Endothelial cell of umbilical vein (primary cell): ENCODE data around the gene ZNF615. TPM values are rescaled to one million over a fixed set of nuclear protein-coding genes. Genes with fewer than 3 reads are reported as not detected.
A peak's percentile ranks its signal among the peaks of the same experiment; 100 is the strongest.
"Not testable (repeated sequence)": the region's sequence is repeated elsewhere in the genome, so short reads cannot be mapped to it uniquely, and the experiment has no call there.

Source experiments
- BruUV-seq: library from RNA; stranded (reverse); fragments of 400-500 nt; replicated peaks from 2 replicates; lab custom pipeline; 2021; lab: Mats Ljungman, UMichigan
- CTCF ChIA-PET: fragments of 300-600, 350-600 bp; sonication (Branson Sonifier 250); formaldehyde crosslinking; loops from one replicate; lab custom pipeline; 2021; ENCODE audit warnings: antibody characterized with exemption, inconsistent platforms; lab: Charles Lee
- POLR2A ChIA-PET: fragments of 300-600, 350-600 bp; sonication (Branson Sonifier 250); formaldehyde crosslinking; loops from one replicate; lab custom pipeline; 2021; ENCODE audit warnings: antibody characterized with exemption, inconsistent platforms; lab: Charles Lee
- DNase-seq: peaks from one replicate; pipeline ENCODE4 v3.0.0-alpha.2; 2011; ENCODE audit warnings: low read depth, low spot score
- FAIRE-seq: peaks from 2 replicates; lab custom pipeline; 2011; peaks lifted over from hg19 to GRCh38; lab: Jason Lieb, UNC
- H2AFZ ChIP-seq: 2 replicates; pipeline ENCODE4 v1.6.0; 2012; ENCODE audit warnings: low read depth, low read length, control low read depth, inconsistent platforms
- H3K27ac ChIP-seq: 2 replicates; pipeline ENCODE4 v1.5.1; 2011; ENCODE audit warnings: low read depth, mild to moderate bottlenecking, control low read depth, low read length, moderate library complexity; ENCODE audit not compliant: insufficient read depth
- H3K27me3 ChIP-seq, 2 experiments: 2 replicates each; pipeline versions ENCODE4 v1.6.0 to v1.6.1; 2011; ENCODE audit warnings: low read length in 2 of 2, mixed read lengths in 1 of 2; ENCODE audit not compliant: control insufficient read depth in 2 of 2, insufficient read depth in 2 of 2
- H3K36me3 ChIP-seq, 2 experiments: 2 replicates in 1 of 2; 3 replicates in 1 of 2; pipeline ENCODE4 v1.5.1; 2011; ENCODE audit warnings: low read length in 2 of 2, mild to moderate bottlenecking in 1 of 2, moderate library complexity in 1 of 2; ENCODE audit not compliant: control insufficient read depth in 2 of 2, insufficient read depth in 2 of 2; ENCODE audit errors: extremely low read depth in 1 of 2
- H3K4me1 ChIP-seq: 3 replicates; pipeline ENCODE4 v1.5.1; 2011; ENCODE audit warnings: mild to moderate bottlenecking, low read length; ENCODE audit not compliant: control insufficient read depth, insufficient read depth; ENCODE audit errors: extremely low read depth
- H3K4me2 ChIP-seq: 2 replicates; pipeline ENCODE4 v1.6.1; 2011; ENCODE audit warnings: low read length, control low read depth, mixed read lengths; ENCODE audit not compliant: insufficient read depth
- H3K4me3 ChIP-seq, 3 experiments: fragments of 200-600 bp in 1 of 3; sonication (generic), shearing (Covaris generic) in 1 of 3; replicated peaks in 1 of 3; 2 replicates each; pipeline ENCODE4 v1.5.1; 2011 to 2016; ENCODE audit warnings: control low read depth in 3 of 3, low read length in 3 of 3, mild to moderate bottlenecking in 2 of 3, inconsistent platforms in 1 of 3, low read depth in 1 of 3, moderate library complexity in 1 of 3; ENCODE audit not compliant: insufficient read depth in 1 of 3
- H3K79me2 ChIP-seq: 2 replicates; pipeline ENCODE4 v1.6.0; 2012; ENCODE audit warnings: low read length, inconsistent platforms; ENCODE audit not compliant: control insufficient read depth, insufficient read depth
- H3K9ac ChIP-seq: replicated peaks from 2 replicates; pipeline ENCODE3; 2011; ENCODE audit warnings: low read length, control low read depth; ENCODE audit not compliant: insufficient read depth; ENCODE audit errors: extremely low read depth
- H3K9me1 ChIP-seq: replicated peaks from 3 replicates; pipeline ENCODE4 v1.6.0; 2011; ENCODE audit warnings: mild to moderate bottlenecking, low read length; ENCODE audit not compliant: control insufficient read depth, insufficient read depth; ENCODE audit errors: extremely low read depth
- H3K9me3 ChIP-seq: replicated peaks from 2 replicates; pipeline ENCODE4 v1.5.1; 2012; ENCODE audit warnings: low read length, inconsistent platforms; ENCODE audit not compliant: control insufficient read depth, insufficient read depth
- H4K20me1 ChIP-seq: replicated peaks from 2 replicates; pipeline ENCODE3; 2011; ENCODE audit warnings: mild to moderate bottlenecking, low read length; ENCODE audit not compliant: control insufficient read depth, insufficient read depth; ENCODE audit errors: extremely low read depth
- EZH2 ChIP-seq: IDR thresholded peaks from 2 replicates; pipeline ENCODE4 v1.6.1; 2012; ENCODE audit warnings: borderline replicate concordance, low read depth, mild to moderate bottlenecking, moderate library complexity, low read length, inconsistent platforms; ENCODE audit not compliant: severe bottlenecking
- FOS ChIP-seq: IDR thresholded peaks from 2 replicates; pipeline ENCODE4 v1.6.1; 2011; ENCODE audit warnings: mild to moderate bottlenecking, low read length, moderate library complexity, borderline replicate concordance; ENCODE audit not compliant: insufficient read depth
- GATA2 ChIP-seq: IDR thresholded peaks from 2 replicates; pipeline ENCODE4 v1.7.0; 2011; ENCODE audit warnings: low read depth, mild to moderate bottlenecking, moderate library complexity, mixed read lengths, low read length; ENCODE audit not compliant: insufficient read length, insufficient read depth
- MYC ChIP-seq: IDR thresholded peaks from one replicate; pipeline ENCODE4 v1.6.1; 2011; ENCODE audit warnings: mild to moderate bottlenecking, low read depth, low read length
- POLR2A ChIP-seq: IDR thresholded peaks from 2 replicates; pipeline ENCODE4 v1.6.1; 2012; ENCODE audit warnings: low read depth, mild to moderate bottlenecking, control low read depth, low read length
- POLR2AphosphoS5 ChIP-seq: IDR thresholded peaks from 2 replicates; pipeline ENCODE4 v1.6.1; 2012; ENCODE audit warnings: low read depth, mild to moderate bottlenecking, control low read depth, low read length, moderate library complexity; ENCODE audit not compliant: insufficient read depth
- dilution Hi-C: fragments of 300-500 bp; cut with MboI; formaldehyde crosslinking; loops from one replicate; pipeline ENCODE4 v1.15.0; 2019; ENCODE audit warnings: low sequenced_read_pairs; ENCODE audit not compliant: extremely low pct_ligation_motif_present
- intact Hi-C: fragments of 100-400 bp; cut with micrococcal nuclease; formaldehyde crosslinking; loops from one replicate; pipeline ENCODE4 v1.10.0; 2022
- polyA plus RNA-seq, 4 experiments: library from polyadenylated mRNA; depleted of rRNA in 3 of 4; stranded (reverse) in 3 of 4; unstranded in 1 of 4; fragments of >200 nt; gene quantifications; 2 replicates each; pipeline versions ENCODE4 v1.2.1 to v1.2.3, GENCODE V29; 2011 to 2012; ENCODE audit warnings: missing spikeins in 1 of 4
- total RNA-seq: library from RNA; stranded (reverse); gene quantifications from 2 replicates; pipeline ENCODE4 v1.2.3, GENCODE V29; 2021
- TF ChIP-seq, protein P1 (sequence below), 2 donors: IDR thresholded peaks; 1 replicate in 1 of 2; 2 replicates in 1 of 2; pipeline ENCODE4 v1.5.1; 2011; ENCODE audit warnings: low read length in 2 of 2, mild to moderate bottlenecking in 2 of 2, moderate library complexity in 2 of 2, control low read depth in 1 of 2, inconsistent platforms in 1 of 2, low read depth in 1 of 2; ENCODE audit not compliant: insufficient read depth in 1 of 2; ENCODE audit errors: extremely low read depth in 1 of 2
- TF ChIP-seq, protein P2 (sequence below): IDR thresholded peaks from 2 replicates; pipeline ENCODE4 v1.6.1; 2011; ENCODE audit not compliant: insufficient read depth, insufficient read length

ZNF615 gene
- total and polyA plus RNA-seq, 2 donors (not counting 3 experiments of a cell fraction or from before 2014, with no cell fraction given), result 1.4 to 4.5 TPM

DNA sequence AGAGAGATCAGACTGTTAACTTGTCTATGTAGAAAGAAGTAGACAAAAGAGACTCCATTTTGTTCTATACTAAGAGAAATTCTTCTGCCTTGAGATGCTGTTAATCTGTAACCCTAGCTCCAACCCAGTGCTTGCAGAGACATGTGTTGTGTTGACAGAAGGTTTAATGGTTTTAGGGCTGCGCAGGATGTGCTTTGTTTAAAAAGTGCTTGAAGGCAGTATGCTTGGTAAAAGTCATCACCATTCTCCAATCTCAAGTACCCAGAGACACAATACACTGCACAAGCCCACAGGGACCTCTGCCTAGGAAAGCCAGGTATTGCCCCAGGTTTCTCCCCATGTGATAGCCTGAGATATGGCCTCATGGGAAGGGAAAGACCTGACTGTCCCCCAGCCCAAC lies 43.7 kb upstream of the ZNF615 start:
- H3K9ac ChIP-seq, H3K27me3 ChIP-seq, H3K9me3 ChIP-seq, POLR2A ChIA-PET, FAIRE-seq, BruUV-seq, dilution Hi-C loops, H3K9me1 ChIP-seq, H4K20me1 ChIP-seq, H3K4me2 ChIP-seq, H3K36me3 ChIP-seq, DNase-seq, H3K79me2 ChIP-seq, intact Hi-C loops, H3K4me1 ChIP-seq, H2AFZ ChIP-seq, H3K4me3 ChIP-seq, H3K27ac ChIP-seq, CTCF ChIA-PET: not testable (repeated sequence)

DNA sequence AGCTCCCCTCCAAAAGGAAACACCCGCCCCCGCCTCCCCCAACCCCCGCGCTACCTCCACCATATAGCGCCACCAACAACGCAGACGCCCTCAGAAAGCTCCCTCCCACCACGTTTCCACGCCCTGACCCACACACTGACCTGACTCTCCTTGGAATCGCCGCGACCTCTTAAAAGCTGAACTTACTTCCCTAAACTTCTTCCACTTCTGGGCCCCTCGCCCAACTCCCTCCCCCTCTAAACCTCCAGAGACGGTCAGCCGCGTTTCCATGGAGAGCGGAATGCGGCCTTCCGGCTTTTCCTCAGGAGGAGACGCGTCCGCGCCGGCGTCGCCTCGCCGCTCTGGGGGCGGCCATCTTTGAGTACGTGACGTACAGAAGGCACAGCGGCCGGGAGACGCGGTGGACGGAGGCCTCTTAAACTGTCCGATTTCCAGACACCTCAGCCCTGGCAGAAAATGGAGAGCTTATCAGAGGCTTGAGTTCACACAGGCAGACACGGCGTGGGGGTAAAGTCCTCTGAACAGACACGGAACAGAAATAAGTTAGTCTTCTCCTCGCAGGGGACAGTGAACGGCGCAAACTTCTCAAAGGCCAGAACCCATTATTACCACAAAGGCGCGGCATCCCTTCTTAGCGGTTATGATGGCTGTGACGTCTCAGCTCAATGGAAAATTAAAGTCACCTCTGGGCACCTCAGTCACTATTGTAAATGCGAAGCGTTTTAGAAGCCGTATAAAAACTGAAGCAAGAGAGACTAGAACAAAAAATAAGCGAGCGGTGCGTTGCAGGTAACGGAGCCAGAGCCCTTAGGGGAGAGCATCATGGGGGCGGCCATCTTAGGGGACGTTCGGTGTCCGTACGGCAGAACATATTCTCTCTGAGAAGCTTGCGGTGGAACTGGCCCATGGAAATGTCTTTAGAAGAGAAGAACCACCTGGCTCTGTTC lies 40.8 kb upstream of the ZNF615 start, which contains the start of gene ZNF432:
ZNF432 (minus strand) TSS at position 284 of the 947 bp plus-strand sequence. CDS start 1,970 bp downstream, outside the sequence.
- Histone ChIP-seq H3K9me1 (no peaks in the 10 kb centered on the region), H3K27ac (peak within 1 kb of the TSS; percentile 92), H3K4me3 (peak within 1 kb of the TSS; percentile 60 to 89 (median 75)), H3K79me2 (peaks cover 2% of the 10 kb centered on the region), H3K27me3 (no peaks in the 10 kb centered on the region), H3K4me1 (peaks cover 4% of the 10 kb centered on the region), H3K4me2 (peak within 1 kb of the TSS; percentile 83), H3K9me3 (no peaks in the 10 kb centered on the region), H4K20me1 (no peaks in the 10 kb centered on the region), H3K36me3 (no peaks in the 10 kb centered on the region), H3K9ac (peak within 1 kb of the TSS; percentile 96), H2AFZ (peak within 1 kb of the TSS; percentile 97)
- FAIRE-seq (peak; percentile 84), DNase-seq (peak; percentile 94)
- intact Hi-C loops (loop anchor here (1.0 to 2.0 kb wide), 4 partner anchors 21 to 62 kb away; partner anchors contain the start of genes ZNF350, ZNF614, ZNF615 and ZNF841), dilution Hi-C loops (no loop called here)
- ChIA-PET POLR2A (interaction anchor here (0.5 to 1.0 kb wide), 3 partner anchors 20 to 122 kb away, joined by 3 to 5 read pairs (median 3); partner anchors contain the start of genes ZNF614 and ZNF836), CTCF (interaction anchor here (0.7 kb wide), 1 partner anchor 89 kb away, joined by 3 read pairs; no protein-coding TSS in a partner anchor)
- TF ChIP-seq POLR2A, result no peak
- no peak for TF ChIP-seq EZH2
- no peak for TF ChIP-seq FOS
- TF ChIP-seq, protein P1, sequence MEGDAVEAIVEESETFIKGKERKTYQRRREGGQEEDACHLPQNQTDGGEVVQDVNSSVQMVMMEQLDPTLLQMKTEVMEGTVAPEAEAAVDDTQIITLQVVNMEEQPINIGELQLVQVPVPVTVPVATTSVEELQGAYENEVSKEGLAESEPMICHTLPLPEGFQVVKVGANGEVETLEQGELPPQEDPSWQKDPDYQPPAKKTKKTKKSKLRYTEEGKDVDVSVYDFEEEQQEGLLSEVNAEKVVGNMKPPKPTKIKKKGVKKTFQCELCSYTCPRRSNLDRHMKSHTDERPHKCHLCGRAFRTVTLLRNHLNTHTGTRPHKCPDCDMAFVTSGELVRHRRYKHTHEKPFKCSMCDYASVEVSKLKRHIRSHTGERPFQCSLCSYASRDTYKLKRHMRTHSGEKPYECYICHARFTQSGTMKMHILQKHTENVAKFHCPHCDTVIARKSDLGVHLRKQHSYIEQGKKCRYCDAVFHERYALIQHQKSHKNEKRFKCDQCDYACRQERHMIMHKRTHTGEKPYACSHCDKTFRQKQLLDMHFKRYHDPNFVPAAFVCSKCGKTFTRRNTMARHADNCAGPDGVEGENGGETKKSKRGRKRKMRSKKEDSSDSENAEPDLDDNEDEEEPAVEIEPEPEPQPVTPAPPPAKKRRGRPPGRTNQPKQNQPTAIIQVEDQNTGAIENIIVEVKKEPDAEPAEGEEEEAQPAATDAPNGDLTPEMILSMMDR (IDR thresholded peaks at IDR 0.05; ENCODE audit: extremely low read depth in 1 of 2, insufficient read depth in 1 of 2, low read depth in 1 of 2, low read length in 2 of 2), result no peak
- TF ChIP-seq, protein P2, sequence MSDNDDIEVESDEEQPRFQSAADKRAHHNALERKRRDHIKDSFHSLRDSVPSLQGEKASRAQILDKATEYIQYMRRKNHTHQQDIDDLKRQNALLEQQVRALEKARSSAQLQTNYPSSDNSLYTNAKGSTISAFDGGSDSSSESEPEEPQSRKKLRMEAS, result no peak
- TF ChIP-seq GATA2, result no peak
- TF ChIP-seq POLR2AphosphoS5, result no peak
- no peak for TF ChIP-seq MYC
- BruUV-seq, result TSS peak; percentile 86
